22Rv1 (cell line): ENCODE results near the gene SLC35G6.
A peak's percentile ranks its signal among the peaks of the same experiment; 100 is the strongest.

Experiments
- H3K27ac ChIP-seq: fragments of 450-650 bp; 2 replicates; pipeline ENCODE4 v1.5.1; 2017
- ZFX ChIP-seq: fragments of 450-650 bp; IDR thresholded peaks from 2 replicates; pipeline ENCODE4 v1.6.1; 2017; ENCODE audit warnings: antibody characterized with exemption, borderline replicate concordance
- TF ChIP-seq, protein P1 (sequence below): fragments of 450-650 bp; IDR thresholded peaks from 2 replicates; pipeline ENCODE4 v1.5.1; 2017; ENCODE audit warnings: mild to moderate bottlenecking

SLC35G6 gene

DNA sequence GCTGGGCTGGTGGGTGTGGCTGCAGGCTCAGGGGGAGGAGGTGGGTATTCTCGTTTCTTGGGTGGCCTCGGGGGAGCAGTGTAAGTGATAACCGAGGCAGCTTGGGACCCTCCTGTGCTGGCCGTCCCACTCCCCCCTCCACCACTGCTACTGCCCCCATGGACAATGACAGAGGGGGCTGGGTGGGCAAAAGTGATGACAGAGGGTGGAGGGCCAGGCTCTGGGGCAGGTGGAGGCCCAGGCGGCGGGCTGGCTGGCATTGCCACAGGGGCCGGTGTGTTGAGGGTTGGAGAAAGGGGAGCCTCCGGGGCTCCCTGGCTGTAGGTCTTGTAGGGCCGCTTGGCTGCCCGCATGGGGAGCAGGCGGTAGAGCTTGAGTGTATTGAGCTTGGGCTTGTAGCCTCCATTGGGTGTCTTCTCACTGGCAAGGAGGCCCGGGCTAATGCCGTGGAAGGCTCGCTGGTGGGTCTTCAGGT lies 17.8 kb upstream of the SLC35G6 start:
- H3K27ac ChIP-seq: no peak overlapping the region
- no peak for TF ChIP-seq ZFX
- TF ChIP-seq, protein P1, sequence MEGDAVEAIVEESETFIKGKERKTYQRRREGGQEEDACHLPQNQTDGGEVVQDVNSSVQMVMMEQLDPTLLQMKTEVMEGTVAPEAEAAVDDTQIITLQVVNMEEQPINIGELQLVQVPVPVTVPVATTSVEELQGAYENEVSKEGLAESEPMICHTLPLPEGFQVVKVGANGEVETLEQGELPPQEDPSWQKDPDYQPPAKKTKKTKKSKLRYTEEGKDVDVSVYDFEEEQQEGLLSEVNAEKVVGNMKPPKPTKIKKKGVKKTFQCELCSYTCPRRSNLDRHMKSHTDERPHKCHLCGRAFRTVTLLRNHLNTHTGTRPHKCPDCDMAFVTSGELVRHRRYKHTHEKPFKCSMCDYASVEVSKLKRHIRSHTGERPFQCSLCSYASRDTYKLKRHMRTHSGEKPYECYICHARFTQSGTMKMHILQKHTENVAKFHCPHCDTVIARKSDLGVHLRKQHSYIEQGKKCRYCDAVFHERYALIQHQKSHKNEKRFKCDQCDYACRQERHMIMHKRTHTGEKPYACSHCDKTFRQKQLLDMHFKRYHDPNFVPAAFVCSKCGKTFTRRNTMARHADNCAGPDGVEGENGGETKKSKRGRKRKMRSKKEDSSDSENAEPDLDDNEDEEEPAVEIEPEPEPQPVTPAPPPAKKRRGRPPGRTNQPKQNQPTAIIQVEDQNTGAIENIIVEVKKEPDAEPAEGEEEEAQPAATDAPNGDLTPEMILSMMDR: no peak

DNA sequence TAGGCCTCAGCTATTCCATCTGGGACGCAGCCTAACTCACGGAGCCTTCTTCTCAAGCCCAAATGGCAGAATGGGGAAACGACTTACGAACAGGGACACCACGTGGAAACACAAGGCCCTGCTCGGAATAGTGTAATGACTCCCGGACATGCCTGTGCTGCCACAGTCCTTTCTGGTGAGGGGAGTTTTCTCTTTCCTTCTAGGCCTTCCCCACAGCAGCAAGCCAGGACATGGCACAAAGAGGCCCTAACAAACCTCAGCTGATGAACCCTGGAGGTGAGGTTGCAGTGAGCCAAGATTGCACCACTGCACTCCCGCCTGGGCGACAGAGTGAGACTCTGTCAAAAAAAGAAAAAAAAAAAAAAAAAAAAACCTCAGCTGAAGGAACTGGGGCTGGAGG lies 17.2 kb upstream of the SLC35G6 start:
- TF ChIP-seq, protein P1: no peak
- TF ChIP-seq ZFX: no peak
- H3K27ac ChIP-seq: no peak overlapping the region

DNA sequence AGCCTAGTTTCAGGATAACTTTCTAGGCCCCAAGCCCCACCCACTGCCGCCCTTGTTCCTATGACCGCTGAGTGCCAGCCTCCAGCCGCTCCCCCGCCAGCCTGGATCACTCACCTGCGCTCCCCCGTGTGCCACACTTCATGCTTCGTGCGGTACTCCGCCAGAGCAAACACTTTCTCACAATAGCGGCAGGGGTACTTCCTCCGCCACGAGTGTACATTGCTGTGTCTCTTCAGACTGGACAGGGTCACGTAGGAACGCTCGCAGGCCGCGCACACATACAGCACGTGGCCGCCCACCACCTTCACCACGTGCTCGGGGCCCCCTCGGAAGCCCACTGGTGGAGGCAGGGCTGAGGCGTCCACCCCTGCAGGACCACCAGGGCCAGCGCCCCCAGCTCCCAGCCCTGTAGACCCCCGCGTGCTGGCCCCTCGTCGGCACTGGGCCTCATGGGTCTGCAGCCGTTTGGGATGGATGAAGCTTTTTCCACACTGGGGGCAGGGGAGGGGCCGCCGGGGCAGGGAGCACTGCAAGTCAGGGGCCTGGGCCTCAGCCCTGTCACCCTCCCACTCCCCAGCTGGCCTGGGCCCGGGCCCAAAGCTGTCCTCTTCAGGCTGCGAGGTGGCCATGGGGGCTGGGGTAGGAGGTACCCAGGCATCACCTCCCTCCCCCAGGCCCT lies 15.5 kb upstream of the SLC35G6 start:
- TF ChIP-seq, protein P1: no peak
- TF ChIP-seq ZFX: no peak
- H3K27ac ChIP-seq: no peak overlapping the region

DNA sequence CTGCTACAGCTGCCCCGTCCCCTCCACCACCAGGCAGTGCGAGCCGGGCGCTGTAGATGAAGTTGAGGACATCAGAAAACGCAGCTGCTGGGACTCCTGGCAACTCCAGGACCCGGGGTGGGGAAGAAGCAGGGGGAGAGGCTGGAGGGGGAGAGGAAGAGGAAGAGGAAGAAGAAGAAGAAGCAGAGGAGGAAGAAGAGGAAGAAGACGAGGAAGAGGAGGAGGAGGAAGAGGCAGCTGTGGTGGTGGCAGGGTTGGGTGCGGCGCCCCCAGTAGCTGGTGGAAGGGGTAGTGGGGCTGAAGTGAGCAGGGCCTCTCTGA lies 15.0 kb upstream of the SLC35G6 start:
- TF ChIP-seq, protein P1: no peak
- TF ChIP-seq ZFX: no peak

DNA sequence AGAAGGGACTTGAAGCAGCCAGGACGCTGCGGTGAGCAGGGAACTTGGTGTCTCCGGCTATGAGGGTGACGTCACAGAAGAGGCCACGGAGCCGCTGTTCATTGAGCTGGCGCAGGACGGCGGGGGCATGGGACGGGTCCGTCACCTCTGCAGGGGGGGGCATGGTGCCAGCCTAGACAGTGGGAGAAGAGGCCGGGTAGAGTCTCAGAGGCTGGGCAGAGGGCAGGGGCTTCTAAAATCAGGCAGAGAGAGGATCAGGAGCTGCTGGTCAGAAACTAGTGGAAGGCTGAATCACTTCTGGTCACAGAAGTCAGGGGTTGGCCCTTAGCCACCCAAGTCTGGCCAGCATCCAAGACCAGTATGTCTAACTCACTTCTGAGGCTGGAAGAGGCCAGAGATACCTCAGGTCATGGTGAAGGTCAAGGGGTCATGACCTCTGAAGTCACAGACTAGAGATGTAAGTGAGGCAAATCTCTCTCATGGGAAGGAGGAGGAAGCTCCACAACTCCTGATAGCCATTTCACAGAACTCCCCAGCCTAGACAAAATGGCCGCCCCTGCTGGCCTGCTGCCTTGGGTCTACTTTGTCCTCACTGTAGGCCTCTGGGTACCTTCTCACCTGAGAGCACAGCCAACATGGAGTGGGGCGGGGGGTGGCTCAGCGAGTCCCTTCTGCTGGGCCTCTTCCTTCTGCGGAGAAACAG lies 14.5 kb upstream of the SLC35G6 start:
- peak overlapping the region; percentile 15; the same call in 1 of the 2 replicates for H3K27ac ChIP-seq
- TF ChIP-seq, protein P1: no peak
- no peak for TF ChIP-seq ZFX

More for the DNA sequence above, 15.0 kb upstream of the SLC35G6 start:
- no peak overlapping the region for H3K27ac ChIP-seq

DNA sequence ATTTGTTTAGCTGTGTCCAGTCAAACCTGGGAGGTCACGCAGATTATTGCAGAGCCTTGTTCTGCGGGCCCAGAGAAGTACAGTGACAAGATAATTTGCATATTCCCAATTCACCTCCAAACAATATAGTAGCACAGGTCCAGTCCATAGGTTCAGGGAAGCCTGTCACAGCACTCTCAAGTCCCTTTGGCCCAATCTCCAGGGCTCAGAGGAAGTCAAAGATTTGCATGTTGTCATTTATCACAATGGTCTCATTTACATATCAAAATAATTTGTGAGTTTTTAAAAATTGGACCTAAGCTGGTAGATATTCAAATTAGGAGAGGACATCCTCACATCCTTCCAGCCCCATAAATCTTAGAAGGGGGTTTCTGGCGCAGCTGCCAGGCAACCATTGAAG lies 13.7 kb upstream of the SLC35G6 start:
- peak overlapping the region; percentile 15; the same call in 1 of the 2 replicates for H3K27ac ChIP-seq
- TF ChIP-seq, protein P1: no peak
- TF ChIP-seq ZFX: no peak

DNA sequence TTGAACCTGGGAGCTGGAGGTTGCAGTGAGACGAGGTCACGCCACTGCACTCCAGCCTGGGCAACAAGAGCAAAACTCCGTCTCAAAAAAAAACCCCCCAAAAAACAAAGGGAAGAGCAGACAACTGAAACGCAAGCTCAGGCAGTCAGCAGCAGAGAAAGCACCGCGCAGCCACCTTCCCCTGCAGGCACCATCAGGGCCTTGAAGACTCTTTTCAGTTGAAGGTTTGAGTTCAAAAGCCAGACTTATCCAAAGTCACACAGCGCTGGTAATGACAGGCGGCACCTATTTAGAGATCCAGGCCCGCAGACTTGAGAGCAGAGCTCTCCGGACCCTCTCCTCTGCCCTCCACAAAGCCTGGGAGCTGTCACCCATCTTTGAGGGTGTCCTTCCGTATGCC lies 13.0 kb upstream of the SLC35G6 start:
- TF ChIP-seq, protein P1: no peak
- TF ChIP-seq ZFX: no peak
- no peak overlapping the region for H3K27ac ChIP-seq
